ENCODE measurements around the gene GPR162.

DNA sequence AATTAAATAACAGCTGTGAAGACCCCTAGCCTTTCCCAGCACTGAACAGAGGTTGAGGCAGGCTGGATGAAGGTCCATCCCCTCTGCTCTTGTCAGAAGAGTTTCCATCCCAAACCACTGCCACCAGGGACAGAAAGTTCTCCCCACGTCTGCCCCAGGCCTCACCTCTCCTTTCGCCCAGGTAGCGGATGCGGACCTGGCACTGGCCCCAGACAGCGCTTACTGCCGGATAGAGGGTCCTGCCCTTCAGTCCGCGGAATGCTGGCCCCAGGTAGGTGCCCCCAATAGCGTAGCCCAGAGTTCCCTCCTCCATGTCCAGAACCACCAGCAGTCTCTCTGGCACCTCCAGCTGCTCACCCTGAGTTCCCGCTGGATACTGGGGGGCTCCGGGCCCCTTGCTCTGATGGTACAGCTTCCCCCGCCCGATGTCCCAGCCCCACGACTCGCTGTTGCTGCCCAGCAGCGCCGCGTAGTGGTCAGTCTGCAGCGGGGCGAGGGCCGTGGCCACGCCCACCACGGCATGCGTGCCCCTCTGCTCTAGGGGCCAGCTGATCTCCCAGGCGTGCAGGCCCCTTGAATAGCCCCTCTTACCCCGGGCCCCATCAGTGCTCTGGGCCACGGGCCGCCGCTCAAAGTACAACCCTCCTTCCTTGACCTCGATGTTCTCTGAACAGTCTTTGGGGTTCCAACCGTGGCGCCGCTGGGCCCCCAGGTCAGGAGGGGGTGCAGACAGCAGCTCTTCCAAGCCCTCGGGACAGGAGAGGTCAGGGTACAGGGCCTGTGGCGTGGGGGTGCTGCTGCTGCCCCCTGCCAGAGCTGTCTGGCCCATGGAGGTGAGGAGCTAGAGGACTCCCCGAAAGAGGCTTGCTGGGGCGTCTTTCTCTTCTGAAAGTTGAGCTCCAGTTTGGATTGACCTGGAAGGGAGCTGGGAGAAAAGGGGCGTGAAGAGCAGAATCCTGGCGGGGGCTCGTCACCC, 50.7 kb downstream of the GPR162 start:
- TF ChIP-seq, protein P1, sequence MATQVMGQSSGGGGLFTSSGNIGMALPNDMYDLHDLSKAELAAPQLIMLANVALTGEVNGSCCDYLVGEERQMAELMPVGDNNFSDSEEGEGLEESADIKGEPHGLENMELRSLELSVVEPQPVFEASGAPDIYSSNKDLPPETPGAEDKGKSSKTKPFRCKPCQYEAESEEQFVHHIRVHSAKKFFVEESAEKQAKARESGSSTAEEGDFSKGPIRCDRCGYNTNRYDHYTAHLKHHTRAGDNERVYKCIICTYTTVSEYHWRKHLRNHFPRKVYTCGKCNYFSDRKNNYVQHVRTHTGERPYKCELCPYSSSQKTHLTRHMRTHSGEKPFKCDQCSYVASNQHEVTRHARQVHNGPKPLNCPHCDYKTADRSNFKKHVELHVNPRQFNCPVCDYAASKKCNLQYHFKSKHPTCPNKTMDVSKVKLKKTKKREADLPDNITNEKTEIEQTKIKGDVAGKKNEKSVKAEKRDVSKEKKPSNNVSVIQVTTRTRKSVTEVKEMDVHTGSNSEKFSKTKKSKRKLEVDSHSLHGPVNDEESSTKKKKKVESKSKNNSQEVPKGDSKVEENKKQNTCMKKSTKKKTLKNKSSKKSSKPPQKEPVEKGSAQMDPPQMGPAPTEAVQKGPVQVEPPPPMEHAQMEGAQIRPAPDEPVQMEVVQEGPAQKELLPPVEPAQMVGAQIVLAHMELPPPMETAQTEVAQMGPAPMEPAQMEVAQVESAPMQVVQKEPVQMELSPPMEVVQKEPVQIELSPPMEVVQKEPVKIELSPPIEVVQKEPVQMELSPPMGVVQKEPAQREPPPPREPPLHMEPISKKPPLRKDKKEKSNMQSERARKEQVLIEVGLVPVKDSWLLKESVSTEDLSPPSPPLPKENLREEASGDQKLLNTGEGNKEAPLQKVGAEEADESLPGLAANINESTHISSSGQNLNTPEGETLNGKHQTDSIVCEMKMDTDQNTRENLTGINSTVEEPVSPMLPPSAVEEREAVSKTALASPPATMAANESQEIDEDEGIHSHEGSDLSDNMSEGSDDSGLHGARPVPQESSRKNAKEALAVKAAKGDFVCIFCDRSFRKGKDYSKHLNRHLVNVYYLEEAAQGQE (IDR thresholded peaks at IDR 0.05; ENCODE audit: low read depth): no peak
- TF ChIP-seq EP300 (IDR thresholded peaks at IDR 0.05; ENCODE audit: borderline replicate concordance) (no peak), YY1 (IDR thresholded peaks at IDR 0.05; ENCODE audit: low read depth) (peak; percentile 41), CREB1 (IDR thresholded peaks at IDR 0.05; ENCODE audit: low read depth) (no peak)
